Fibroblast of lung (primary cell): Measurements from ENCODE around the gene SPATA6L. TPM values are rescaled to one million over a fixed set of nuclear protein-coding genes. Genes with fewer than 3 reads are reported as not detected.

ENCODE experiments used
- DNase-seq, 2 donors: peaks; one replicate each; pipeline versions ENCODE4 v3.0.0 to v3.0.0-alpha.2; 2010; ENCODE audit warnings: low read depth in 2 of 2
- H2AFZ ChIP-seq: 2 replicates; pipeline ENCODE4 v1.5.1; 2012; ENCODE audit warnings: low read length, control low read depth, inconsistent platforms
- H3K27ac ChIP-seq: 2 replicates; pipeline ENCODE4 v1.5.1; 2011; ENCODE audit warnings: low read length, control low read depth; ENCODE audit not compliant: insufficient read depth
- H3K27me3 ChIP-seq: 2 replicates; pipeline ENCODE4 v1.5.1; 2011; ENCODE audit warnings: mild to moderate bottlenecking, low read length; ENCODE audit not compliant: control insufficient read depth, insufficient read depth
- H3K36me3 ChIP-seq: 2 replicates; pipeline ENCODE4 v1.5.1; 2011; ENCODE audit warnings: low read length; ENCODE audit not compliant: control insufficient read depth, insufficient read depth
- H3K4me1 ChIP-seq: 2 replicates; pipeline ENCODE4 v1.5.1; 2011; ENCODE audit warnings: low read length; ENCODE audit not compliant: control insufficient read depth, insufficient read depth; ENCODE audit errors: extremely low read depth
- H3K4me2 ChIP-seq: 2 replicates; pipeline ENCODE4 v1.5.1; 2011; ENCODE audit warnings: low read length, control low read depth; ENCODE audit not compliant: insufficient read depth; ENCODE audit errors: extremely low read depth
- H3K4me3 ChIP-seq, 4 experiments: fragments of 200-600 bp in 1 of 4; sonication (generic) in 1 of 4; replicated peaks in 1 of 4; 2 replicates each; pipeline ENCODE4 v1.5.1; 2011 to 2016; ENCODE audit warnings: low read length in 4 of 4, low read depth in 3 of 4, mild to moderate bottlenecking in 3 of 4, control low read depth in 2 of 4, inconsistent platforms in 1 of 4, mixed read lengths in 1 of 4; ENCODE audit not compliant: insufficient read depth in 1 of 4; ENCODE audit errors: control extremely low read depth in 1 of 4
- H3K79me2 ChIP-seq: 2 replicates; pipeline ENCODE4 v1.5.1; 2012; ENCODE audit warnings: mild to moderate bottlenecking, low read length, inconsistent platforms; ENCODE audit not compliant: control insufficient read depth, insufficient read depth
- H3K9ac ChIP-seq: 2 replicates; pipeline ENCODE4 v1.5.1; 2011; ENCODE audit warnings: mild to moderate bottlenecking, low read length, control low read depth; ENCODE audit not compliant: insufficient read depth
- H3K9me3 ChIP-seq: 2 replicates; pipeline ENCODE4 v1.5.1; 2012; ENCODE audit warnings: low read depth, low read length; ENCODE audit not compliant: control insufficient read depth, insufficient read depth
- H4K20me1 ChIP-seq: 2 replicates; pipeline ENCODE4 v1.5.1; 2011; ENCODE audit warnings: low read length; ENCODE audit not compliant: control insufficient read depth, insufficient read depth; ENCODE audit errors: extremely low read depth
- CTCF ChIP-seq, 2 donors: IDR thresholded peaks in 1 of 2; conservative IDR thresholded peaks in 1 of 2; 1 replicate in 1 of 2; 2 replicates in 1 of 2; pipeline ENCODE4 v1.5.1; 2011 to 2012; ENCODE audit warnings: low read length in 2 of 2, control low read depth in 1 of 2, inconsistent platforms in 1 of 2, low read depth in 1 of 2, mild to moderate bottlenecking in 1 of 2
- EZH2 ChIP-seq: IDR thresholded peaks from 2 replicates; pipeline ENCODE4 v1.5.1; 2012; ENCODE audit warnings: low read length, control low read depth, mild to moderate bottlenecking; ENCODE audit errors: missing control alignments
- polyA plus RNA-seq, 2 donors: library from polyadenylated mRNA; depleted of rRNA in 1 of 2; stranded (reverse) in 1 of 2; unstranded in 1 of 2; fragments of >200 nt; gene quantifications; 2 replicates each; pipeline ENCODE4 v1.2.1, GENCODE V29; 2011 to 2012; ENCODE audit warnings: missing spikeins in 1 of 2
- total RNA-seq: library from RNA; depleted of rRNA; stranded (reverse); fragments of >200 nt; gene quantifications from 2 replicates; pipeline ENCODE4 v1.2.1, GENCODE V29; 2014

The SPATA6L gene
- total and polyA plus RNA-seq, 2 donors (not counting 1 experiment from before 2014, with no cell fraction given), result 0.54 to 1.2 TPM

GRCh38 chr9:4548811-4549725, 117.2 kb downstream of the SPATA6L start:
- H3K9me3 ChIP-seq, result no peaks in the 10 kb centered on the region
- H3K4me1 ChIP-seq, result no peaks in the 10 kb centered on the region
- H4K20me1 ChIP-seq, result no peaks in the 10 kb centered on the region
- DNase-seq, result no peak
- TF ChIP-seq EZH2 (no peak), CTCF (conservative IDR thresholded peaks at IDR 0.05 in 1 of 2, IDR thresholded peaks at IDR 0.05 in 1 of 2; ENCODE audit: low read depth in 1 of 2, low read length in 2 of 2) (peak in 1 of 2 donors; percentile 19)
- H3K27ac ChIP-seq, result no peak overlapping the region
- H3K79me2 ChIP-seq, result no peaks in the 10 kb centered on the region
- no peak overlapping the region for H2AFZ ChIP-seq
- H3K27me3 ChIP-seq, result no peaks in the 10 kb centered on the region
- H3K9ac ChIP-seq, result no peak overlapping the region
- H3K4me2 ChIP-seq, result no peak overlapping the region
- H3K36me3 ChIP-seq, result no peaks in the 10 kb centered on the region
- H3K4me3 ChIP-seq, result no peak overlapping the region

Other genes with a start within 250 kb of the SPATA6L start
- gene SLC1A1, start 176.0 kb downstream of the SPATA6L start, total RNA-seq, result 4.1 and 4.5 TPM in 2 replicates
- gene SLC1A1, start 176.0 kb downstream of the SPATA6L start, polyA plus RNA-seq, result 5.5 and 64.1 TPM in 2 replicates
- 5.1 and 8.9 TPM in 2 replicates for gene PLPP6, start 4.2 kb downstream of the SPATA6L start, total RNA-seq
- gene PLPP6, start 4.2 kb downstream of the SPATA6L start, polyA plus RNA-seq, result 6.7 and 9.1 TPM in 2 replicates
- 15.4 and 16.7 TPM in 2 replicates for gene CDC37L1, start 13.1 kb upstream of the SPATA6L start, total RNA-seq
- 9.2 and 15.2 TPM in 2 replicates for gene CDC37L1, start 13.1 kb upstream of the SPATA6L start, polyA plus RNA-seq
- gene AK3, start 74.7 kb upstream of the SPATA6L start, total RNA-seq, result 53.9 and 90.3 TPM in 2 replicates
- 56.3 and 66.3 TPM in 2 replicates for gene AK3, start 74.7 kb upstream of the SPATA6L start, polyA plus RNA-seq
- 13.6 and 14.5 TPM in 2 replicates for gene RCL1, start 126.5 kb upstream of the SPATA6L start, total RNA-seq
- gene RCL1, start 126.5 kb upstream of the SPATA6L start, polyA plus RNA-seq, result 5.0 and 8.8 TPM in 2 replicates